ENCODE data around the gene ARIH1.
"Not testable (repeated sequence)": the region's sequence is repeated elsewhere in the genome, so short reads cannot be mapped to it uniquely, and the experiment has no call there.

ARIH1 gene

GRCh38 chr15:72588096-72588495 is 114.0 kb downstream of the ARIH1 start:
- H3K4me3 ChIP-seq, result no peak overlapping the region
- no peak for TF ChIP-seq Cebpa-rat (IDR thresholded peaks at IDR 0.05)
- no peaks in the 10 kb centered on the region for H3K4me1 ChIP-seq
- no peak overlapping the region for H3K9ac ChIP-seq
- no peak overlapping the region for H3K4me2 ChIP-seq
- peaks cover 36 to 75% (median 65%) of the 10 kb centered on the region in 11 experiments for H3K36me3 ChIP-seq
- H4K20me1 ChIP-seq, result peaks cover 0 to 35% (median 6%) of the 10 kb centered on the region in 11 experiments; a peak in 10 of 22 replicates
- H3K27ac ChIP-seq, result no peak overlapping the region
- H3K9me3 ChIP-seq (replicated peaks in 1 of 11), result no peaks in the 10 kb centered on the region
- H3K27me3 ChIP-seq, result no peaks in the 10 kb centered on the region

GRCh38 chr15:72590427-72590826 is 116.3 kb downstream of the ARIH1 start:
- H3K4me2 ChIP-seq, result no peak overlapping the region
- no peak for TF ChIP-seq Cebpa-rat (IDR thresholded peaks at IDR 0.05)
- H3K4me1 ChIP-seq, result no peaks in the 10 kb centered on the region
- no peak overlapping the region for H3K9ac ChIP-seq
- H3K4me3 ChIP-seq, result no peak overlapping the region
- H4K20me1 ChIP-seq, result peaks cover 0 to 14% (median 0%) of the 10 kb centered on the region in 11 experiments; a peak in 6 of 22 replicates
- H3K36me3 ChIP-seq, result peaks cover 13 to 51% (median 41%) of the 10 kb centered on the region in 11 experiments; a peak in 21 of 22 replicates
- H3K27me3 ChIP-seq, result no peaks in the 10 kb centered on the region
- H3K27ac ChIP-seq, result no peak overlapping the region
- no peaks in the 10 kb centered on the region for H3K9me3 ChIP-seq (replicated peaks in 1 of 11)

- H4K20me1 ChIP-seq, result peaks cover 0 to 8% (median 0%) of the 10 kb centered on the region in 11 experiments; a peak in 3 of 22 replicates
Measured at GRCh38 chr15:72591361-72591760, 117.2 kb downstream of the ARIH1 start.

GRCh38 chr15:72592097-72592496 is 118.0 kb downstream of the ARIH1 start:
- H3K27me3 ChIP-seq, result no peaks in the 10 kb centered on the region
- H3K9ac ChIP-seq, result no peak overlapping the region
- H3K4me2 ChIP-seq, result no peak overlapping the region
- TF ChIP-seq Cebpa-rat (IDR thresholded peaks at IDR 0.05), result no peak
- H3K4me1 ChIP-seq, result no peaks in the 10 kb centered on the region
- H3K9me3 ChIP-seq (replicated peaks in 1 of 11), result no peaks in the 10 kb centered on the region
- H4K20me1 ChIP-seq, result peaks cover 0 to 8% (median 0%) of the 10 kb centered on the region in 11 experiments; a peak in 3 of 22 replicates
- no peak overlapping the region for H3K27ac ChIP-seq
- no peak overlapping the region for H3K4me3 ChIP-seq
- H3K36me3 ChIP-seq, result peaks cover 4 to 35% (median 25%) of the 10 kb centered on the region in 11 experiments; a peak in 17 of 22 replicates

More at GRCh38 chr15:72591361-72591760, 117.2 kb downstream of the ARIH1 start:
- no peak for TF ChIP-seq Cebpa-rat (IDR thresholded peaks at IDR 0.05)
- Histone ChIP-seq H3K4me2 (no peak overlapping the region), H3K27ac (no peak overlapping the region), H3K36me3 (peaks cover 4 to 42% (median 32%) of the 10 kb centered on the region in 11 experiments; a peak in 18 of 22 replicates), H3K9ac (no peak overlapping the region), H3K4me1 (no peaks in the 10 kb centered on the region), H3K9me3 (replicated peaks in 1 of 11) (no peaks in the 10 kb centered on the region), H3K4me3 (no peak overlapping the region), H3K27me3 (no peaks in the 10 kb centered on the region)

- no peak overlapping the region for H3K4me3 ChIP-seq
- no peak overlapping the region for H3K27ac ChIP-seq
- H3K27me3 ChIP-seq, result no peaks in the 10 kb centered on the region
- TF ChIP-seq Cebpa-rat (IDR thresholded peaks at IDR 0.05), result no peak
- H3K4me2 ChIP-seq, result no peak overlapping the region
- H3K9ac ChIP-seq, result no peak overlapping the region
- H3K4me1 ChIP-seq, result no peaks in the 10 kb centered on the region
- peaks cover 4 to 30% (median 19%) of the 10 kb centered on the region in 11 experiments; a peak in 16 of 22 replicates for H3K36me3 ChIP-seq
- H3K9me3 ChIP-seq (replicated peaks in 1 of 11), result no peaks in the 10 kb centered on the region
- H4K20me1 ChIP-seq, result peaks cover 0 to 8% (median 0%) of the 10 kb centered on the region in 11 experiments; a peak in 3 of 22 replicates
Measured at GRCh38 chr15:72592676-72593075, 118.5 kb downstream of the ARIH1 start.

GRCh38 chr15:72593838-72594237 is 119.7 kb downstream of the ARIH1 start:
- H3K4me1 ChIP-seq, result no peaks in the 10 kb centered on the region
- H3K9me3 ChIP-seq (replicated peaks in 1 of 11), result no peaks in the 10 kb centered on the region
- no peak for TF ChIP-seq Cebpa-rat (IDR thresholded peaks at IDR 0.05)
- H3K4me2 ChIP-seq, result no peak overlapping the region
- no peak overlapping the region for H3K4me3 ChIP-seq
- no peaks in the 10 kb centered on the region for H3K27me3 ChIP-seq
- no peak overlapping the region for H3K27ac ChIP-seq
- no peak overlapping the region for H3K9ac ChIP-seq
- peaks cover 0 to 18% (median 10%) of the 10 kb centered on the region in 11 experiments; a peak in 13 of 22 replicates for H3K36me3 ChIP-seq
- H4K20me1 ChIP-seq, result peaks cover 0 to 5% (median 0%) of the 10 kb centered on the region in 11 experiments; a peak in 4 of 22 replicates

GRCh38 chr15:72599855-72600464 is 125.8 kb downstream of the ARIH1 start:
- Histone ChIP-seq H4K20me1 (peaks cover 0 to 4% (median 0%) of the 10 kb centered on the region in 11 experiments; a peak in 3 of 22 replicates), H3K9me3 (replicated peaks in 1 of 11) (no peaks in the 10 kb centered on the region), H3K9ac (no peak overlapping the region), H3K4me1 (no peaks in the 10 kb centered on the region), H3K36me3 (no peaks in the 10 kb centered on the region), H3K27ac (no peak overlapping the region), H3K27me3 (no peaks in the 10 kb centered on the region), H3K4me2 (no peak overlapping the region), H3K4me3 (no peak overlapping the region)
- no peak for TF ChIP-seq Cebpa-rat (IDR thresholded peaks at IDR 0.05)

GRCh38 chr15:72604794-72605193 is 130.7 kb downstream of the ARIH1 start:
- H4K20me1 ChIP-seq, result no peaks in the 10 kb centered on the region
- H3K9me3 ChIP-seq (replicated peaks in 1 of 11), result no peaks in the 10 kb centered on the region
- TF ChIP-seq Cebpa-rat (IDR thresholded peaks at IDR 0.05), result no peak
- H3K4me1 ChIP-seq, result no peaks in the 10 kb centered on the region
- no peaks in the 10 kb centered on the region for H3K27me3 ChIP-seq
- no peak overlapping the region for H3K4me2 ChIP-seq
- H3K9ac ChIP-seq, result no peak overlapping the region
- no peak overlapping the region for H3K4me3 ChIP-seq
- H3K27ac ChIP-seq, result no peak overlapping the region
- H3K36me3 ChIP-seq, result no peaks in the 10 kb centered on the region

- not testable (repeated sequence) for H3K9ac ChIP-seq, H3K4me3 ChIP-seq
Measured at GRCh38 chr15:72608084-72608483, 134.0 kb downstream of the ARIH1 start.

GRCh38 chr15:72609862-72610261 is 135.7 kb downstream of the ARIH1 start:
- H4K20me1 ChIP-seq, result no peaks in the 10 kb centered on the region
- H3K27ac ChIP-seq, result no peak overlapping the region
- H3K4me1 ChIP-seq, result peaks cover 0 to 6% (median 0%) of the 10 kb centered on the region in 10 experiments; a peak in 3 of 20 replicates
- TF ChIP-seq Cebpa-rat (IDR thresholded peaks at IDR 0.05), result no peak
- H3K9ac ChIP-seq, result no peak overlapping the region
- no peaks in the 10 kb centered on the region for H3K36me3 ChIP-seq
- no peak overlapping the region for H3K4me3 ChIP-seq
- no peak overlapping the region for H3K4me2 ChIP-seq
- no peaks in the 10 kb centered on the region for H3K9me3 ChIP-seq (replicated peaks in 1 of 11)
- H3K27me3 ChIP-seq, result no peaks in the 10 kb centered on the region

More at GRCh38 chr15:72608084-72608483, 134.0 kb downstream of the ARIH1 start:
- H3K27ac ChIP-seq; H4K20me1 ChIP-seq; H3K4me2 ChIP-seq; H3K36me3 ChIP-seq; H3K4me1 ChIP-seq; H3K27me3 ChIP-seq; H3K9me3 ChIP-seq (replicated peaks in 1 of 11): not testable (repeated sequence)

- H4K20me1 ChIP-seq; H3K36me3 ChIP-seq; H3K27me3 ChIP-seq; H3K4me1 ChIP-seq; H3K4me3 ChIP-seq; H3K4me2 ChIP-seq; H3K9ac ChIP-seq; H3K27ac ChIP-seq; H3K9me3 ChIP-seq (replicated peaks in 1 of 11): not testable (repeated sequence)
Measured at GRCh38 chr15:72612324-72612723, 138.2 kb downstream of the ARIH1 start.
